Suprapubic skin (tissue), 3 donors: ENCODE results near the gene HRH4.

Experiments
- EP300 ChIP-seq: sonication (generic); formaldehyde crosslinking; IDR thresholded peaks from one replicate; pipeline ENCODE4 v1.6.1; 2017; ENCODE audit warnings: antibody characterized with exemption
- POLR2A ChIP-seq, 2 donors: fragments of 450-650 bp; IDR thresholded peaks; one replicate each; pipeline ENCODE4 v1.6.1; 2017; ENCODE audit warnings: antibody characterized with exemption in 2 of 2, mild to moderate bottlenecking in 2 of 2, moderate library complexity in 2 of 2
- TF ChIP-seq, protein P1 (sequence below), 2 donors: fragments of 200-600 bp in 1 of 2; fragments of 450-650 bp in 1 of 2; sonication (generic) in 1 of 2; IDR thresholded peaks; one replicate each; pipeline ENCODE4 v1.5.1; 2016 to 2019; ENCODE audit warnings: antibody characterized with exemption in 2 of 2, mild to moderate bottlenecking in 1 of 2, moderate library complexity in 1 of 2

DNA sequence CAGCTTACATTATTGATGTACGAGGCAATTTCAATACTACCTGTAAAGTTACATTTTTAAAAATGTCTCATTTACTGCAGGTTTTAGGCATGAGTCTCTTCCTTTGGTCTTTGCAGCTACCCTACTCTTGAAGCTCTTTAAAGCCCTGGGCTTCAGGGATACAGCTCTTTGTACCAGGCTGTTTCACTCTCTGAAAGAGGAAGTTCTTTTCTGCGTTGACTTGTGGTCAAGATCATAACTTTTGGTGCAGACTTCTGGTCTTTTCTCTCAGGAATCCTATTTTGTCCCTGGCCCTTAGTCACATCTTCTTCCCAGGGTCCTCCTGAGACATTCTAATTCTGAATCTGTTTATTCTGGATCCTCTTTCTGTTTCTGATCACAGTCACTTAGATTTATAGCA lies 16.6 kb upstream of the HRH4 start:
- TF ChIP-seq, protein P1, sequence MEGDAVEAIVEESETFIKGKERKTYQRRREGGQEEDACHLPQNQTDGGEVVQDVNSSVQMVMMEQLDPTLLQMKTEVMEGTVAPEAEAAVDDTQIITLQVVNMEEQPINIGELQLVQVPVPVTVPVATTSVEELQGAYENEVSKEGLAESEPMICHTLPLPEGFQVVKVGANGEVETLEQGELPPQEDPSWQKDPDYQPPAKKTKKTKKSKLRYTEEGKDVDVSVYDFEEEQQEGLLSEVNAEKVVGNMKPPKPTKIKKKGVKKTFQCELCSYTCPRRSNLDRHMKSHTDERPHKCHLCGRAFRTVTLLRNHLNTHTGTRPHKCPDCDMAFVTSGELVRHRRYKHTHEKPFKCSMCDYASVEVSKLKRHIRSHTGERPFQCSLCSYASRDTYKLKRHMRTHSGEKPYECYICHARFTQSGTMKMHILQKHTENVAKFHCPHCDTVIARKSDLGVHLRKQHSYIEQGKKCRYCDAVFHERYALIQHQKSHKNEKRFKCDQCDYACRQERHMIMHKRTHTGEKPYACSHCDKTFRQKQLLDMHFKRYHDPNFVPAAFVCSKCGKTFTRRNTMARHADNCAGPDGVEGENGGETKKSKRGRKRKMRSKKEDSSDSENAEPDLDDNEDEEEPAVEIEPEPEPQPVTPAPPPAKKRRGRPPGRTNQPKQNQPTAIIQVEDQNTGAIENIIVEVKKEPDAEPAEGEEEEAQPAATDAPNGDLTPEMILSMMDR (IDR thresholded peaks at IDR 0.05) = no peak
- no peak for TF ChIP-seq POLR2A (IDR thresholded peaks at IDR 0.05)
- no peak for TF ChIP-seq EP300
